Gastroesophageal sphincter (tissue), 3 donors: ENCODE measurements around the gene GSK3A.

Experiments
- EP300 ChIP-seq: sonication (generic); formaldehyde crosslinking; IDR thresholded peaks from one replicate; pipeline ENCODE4 v1.6.1; 2017; ENCODE audit warnings: antibody characterized with exemption, mild to moderate bottlenecking
- POLR2A ChIP-seq, 2 donors: fragments of 450-650 bp; IDR thresholded peaks; one replicate each; pipeline ENCODE4 v1.6.1; 2017; ENCODE audit warnings: antibody characterized with exemption in 2 of 2, mild to moderate bottlenecking in 2 of 2, moderate library complexity in 1 of 2
- POLR2AphosphoS5 ChIP-seq: sonication (generic); formaldehyde crosslinking; IDR thresholded peaks from one replicate; pipeline ENCODE4 v1.6.1; 2017; ENCODE audit warnings: antibody characterized with exemption
- TF ChIP-seq, protein P1 (sequence below), 4 experiments: fragments of 200-600 bp in 2 of 4; fragments of 450-650 bp in 2 of 4; sonication (generic) in 1 of 4; IDR thresholded peaks; one replicate each; pipeline ENCODE4 v1.5.1; 2017 to 2019; ENCODE audit warnings: antibody characterized with exemption in 4 of 4, mild to moderate bottlenecking in 2 of 4, moderate library complexity in 2 of 4

DNA sequence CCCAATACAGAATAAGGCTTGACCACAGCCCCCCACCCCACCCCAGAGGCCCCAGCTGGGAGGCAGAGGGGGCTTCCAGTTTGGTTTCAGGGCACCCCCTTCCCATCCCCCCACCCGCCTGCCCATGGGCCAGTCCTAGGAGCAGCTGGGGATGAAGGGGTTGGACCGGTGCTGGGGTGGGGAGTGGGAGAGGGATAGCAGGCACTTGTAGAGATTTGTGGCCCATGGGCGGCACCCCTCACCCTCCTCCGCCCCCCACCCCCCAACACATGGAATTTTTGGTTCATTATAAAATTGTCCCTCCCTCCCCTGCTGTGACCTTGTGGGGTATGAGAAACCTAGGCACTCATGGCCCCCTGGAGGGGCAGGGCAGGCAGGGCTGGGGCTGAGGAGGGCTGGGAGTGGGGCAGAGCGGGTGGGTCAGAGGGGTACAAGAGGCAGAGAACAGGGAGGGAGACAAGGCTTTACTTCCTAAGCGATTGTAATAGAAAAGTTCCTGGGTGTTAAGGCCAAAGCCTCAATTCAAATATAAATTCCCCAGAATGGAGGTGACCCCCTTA lies 5.3 kb upstream of the GSK3A start:
- TF ChIP-seq, protein P1, sequence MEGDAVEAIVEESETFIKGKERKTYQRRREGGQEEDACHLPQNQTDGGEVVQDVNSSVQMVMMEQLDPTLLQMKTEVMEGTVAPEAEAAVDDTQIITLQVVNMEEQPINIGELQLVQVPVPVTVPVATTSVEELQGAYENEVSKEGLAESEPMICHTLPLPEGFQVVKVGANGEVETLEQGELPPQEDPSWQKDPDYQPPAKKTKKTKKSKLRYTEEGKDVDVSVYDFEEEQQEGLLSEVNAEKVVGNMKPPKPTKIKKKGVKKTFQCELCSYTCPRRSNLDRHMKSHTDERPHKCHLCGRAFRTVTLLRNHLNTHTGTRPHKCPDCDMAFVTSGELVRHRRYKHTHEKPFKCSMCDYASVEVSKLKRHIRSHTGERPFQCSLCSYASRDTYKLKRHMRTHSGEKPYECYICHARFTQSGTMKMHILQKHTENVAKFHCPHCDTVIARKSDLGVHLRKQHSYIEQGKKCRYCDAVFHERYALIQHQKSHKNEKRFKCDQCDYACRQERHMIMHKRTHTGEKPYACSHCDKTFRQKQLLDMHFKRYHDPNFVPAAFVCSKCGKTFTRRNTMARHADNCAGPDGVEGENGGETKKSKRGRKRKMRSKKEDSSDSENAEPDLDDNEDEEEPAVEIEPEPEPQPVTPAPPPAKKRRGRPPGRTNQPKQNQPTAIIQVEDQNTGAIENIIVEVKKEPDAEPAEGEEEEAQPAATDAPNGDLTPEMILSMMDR (IDR thresholded peaks at IDR 0.05) = no peak
- TF ChIP-seq POLR2AphosphoS5 (no peak), POLR2A (IDR thresholded peaks at IDR 0.05) (no peak), EP300 (no peak)
